B cell (primary cell): Measurements from ENCODE around the gene AUTS2. TPM values are rescaled to one million over a fixed set of nuclear protein-coding genes. Genes with fewer than 3 reads are reported as not detected.

Experiments used
- ATAC-seq: fragments of 200-7000 bp; cut with Tn5 transposase; one replicate; pipeline ENCODE4 v1.10.0; 2021; ENCODE audit warnings: low read depth, mild to moderate bottlenecking, moderate number of reproducible peaks, moderate library complexity
- CTCF ChIA-PET: fragments of 350-600 bp; sonication (Branson Sonifier 250); formaldehyde crosslinking; loops from one replicate; lab custom pipeline; 2021; ENCODE audit warnings: antibody characterized with exemption, inconsistent platforms; lab: Charles Lee
- POLR2A ChIA-PET: fragments of 350-600 bp; sonication (Branson Sonifier 250); formaldehyde crosslinking; loops from one replicate; lab custom pipeline; 2021; ENCODE audit warnings: antibody characterized with exemption; lab: Charles Lee
- DNase-seq: peaks from one replicate; pipeline ENCODE4 v3.0.0; 2013
- H2AFZ ChIP-seq: 2 replicates; pipeline ENCODE4 v1.6.1; 2012; ENCODE audit warnings: mild to moderate bottlenecking, low read depth, low read length; ENCODE audit not compliant: insufficient read depth, poor library complexity, severe bottlenecking
- H3K27ac ChIP-seq, 2 donors: 1 replicate in 1 of 2; 2 replicates in 1 of 2; pipeline ENCODE4 v1.5.1; 2012 to 2013; ENCODE audit warnings: low read length in 2 of 2, mild to moderate bottlenecking in 2 of 2, moderate library complexity in 1 of 2
- H3K27me3 ChIP-seq, 4 experiments: fragments of 200-600 bp in 1 of 4; sonication (generic) in 1 of 4; replicated peaks in 1 of 4; 1 replicate in 2 of 4; 2 replicates in 2 of 4; pipeline versions ENCODE4 v1.6.1 to v1.7.0; 2013 to 2016; ENCODE audit warnings: low read length in 3 of 4, mild to moderate bottlenecking in 2 of 4, mixed read lengths in 1 of 4, moderate library complexity in 1 of 4; ENCODE audit not compliant: insufficient read depth in 4 of 4, control insufficient read depth in 3 of 4; ENCODE audit errors: control extremely low read depth in 1 of 4
- H3K36me3 ChIP-seq, 2 experiments: replicated peaks in 1 of 2; 1 replicate in 1 of 2; 2 replicates in 1 of 2; pipeline versions ENCODE4 v1.6.1 to v1.7.1; 2013; ENCODE audit warnings: low read length in 1 of 2; ENCODE audit not compliant: insufficient read depth in 2 of 2, control insufficient read depth in 1 of 2; ENCODE audit errors: control extremely low read depth in 1 of 2, extremely low read depth in 1 of 2
- H3K4me1 ChIP-seq, 2 donors: fragments of 200-600 bp in 1 of 2; sonication (generic) in 1 of 2; 1 replicate in 1 of 2; 2 replicates in 1 of 2; pipeline versions ENCODE4 v1.5.1 to v1.6.1; 2013 to 2017; ENCODE audit warnings: low read length in 2 of 2; ENCODE audit not compliant: control insufficient read depth in 2 of 2, insufficient read depth in 2 of 2
- H3K4me2 ChIP-seq: replicated peaks from 2 replicates; pipeline ENCODE3; 2012; ENCODE audit warnings: mild to moderate bottlenecking, low read depth, low read length; ENCODE audit not compliant: poor library complexity, severe bottlenecking
- H3K4me3 ChIP-seq, 5 experiments: fragments of 200-600 bp in 1 of 5; sonication (generic) in 1 of 5; 1 replicate in 3 of 5; 2 replicates in 2 of 5; pipeline versions ENCODE4 v1.5.1 to v1.7.0; 2011 to 2016; ENCODE audit warnings: low read length in 4 of 5, mild to moderate bottlenecking in 4 of 5, low read depth in 2 of 5, control low read depth in 1 of 5, moderate library complexity in 1 of 5; ENCODE audit not compliant: insufficient read depth in 1 of 5; ENCODE audit errors: control extremely low read depth in 1 of 5, extremely low read depth in 1 of 5
- H3K79me2 ChIP-seq: fragments of 200-600 bp; sonication (generic); one replicate; pipeline ENCODE4 v1.6.0; 2016; ENCODE audit warnings: low read length; ENCODE audit not compliant: control insufficient read depth, insufficient read depth
- H3K9ac ChIP-seq: fragments of 200-600 bp; sonication (generic); 2 replicates; pipeline ENCODE4 v1.6.1; 2017; ENCODE audit warnings: mild to moderate bottlenecking, low read length, moderate library complexity
- H3K9me3 ChIP-seq, 3 donors: one replicate each; pipeline versions ENCODE4 v1.6.1 to v1.7.1; 2013; ENCODE audit warnings: low read length in 2 of 3; ENCODE audit not compliant: control insufficient read depth in 2 of 3, insufficient read depth in 1 of 3; ENCODE audit errors: control extremely low read depth in 1 of 3
- H4K20me1 ChIP-seq: 2 replicates; pipeline ENCODE4 v1.6.0; 2012; ENCODE audit warnings: mild to moderate bottlenecking, low read length; ENCODE audit not compliant: insufficient read depth, control insufficient read depth, poor library complexity, severe bottlenecking
- H3K27ac Mint-ChIP-seq: one replicate; pipeline ENCODE4 v1.8.0; 2021; ENCODE audit warnings: mixed read lengths
- H3K27me3 Mint-ChIP-seq: one replicate; pipeline ENCODE4 v1.8.0; 2021; ENCODE audit warnings: mixed read lengths
- H3K4me1 Mint-ChIP-seq: one replicate; pipeline ENCODE4 v1.8.0; 2021; ENCODE audit warnings: mixed read lengths
- H3K4me3 Mint-ChIP-seq: one replicate; pipeline ENCODE4 v1.8.0; 2021; ENCODE audit warnings: mixed read lengths
- H3K9me3 Mint-ChIP-seq: one replicate; pipeline ENCODE4 v1.8.0; 2022; ENCODE audit warnings: mixed read lengths; ENCODE audit not compliant: insufficient read depth
- EZH2 ChIP-seq: IDR thresholded peaks from 2 replicates; pipeline ENCODE4 v1.6.1; 2012; ENCODE audit warnings: borderline replicate concordance, low read depth, mild to moderate bottlenecking, moderate library complexity, low read length; ENCODE audit not compliant: insufficient read depth, poor library complexity, severe bottlenecking
- WGBS: methylation state at CpG from one replicate; pipeline ENCODE4 v1.1.5; 2013; ENCODE audit warnings: missing lambda C conversion rate; ENCODE audit not compliant: insufficient coverage; 5-methylcytosine and 5-hydroxymethylcytosine counted together
- intact Hi-C: fragments of 100-400 bp; cut with micrococcal nuclease; formaldehyde crosslinking; loops from one replicate; pipeline ENCODE4 v1.10.0; 2022
- polyA plus RNA-seq: library from polyadenylated mRNA; depleted of rRNA; stranded (reverse); fragments of >200 nt; gene quantifications from 2 replicates; pipeline ENCODE4 v1.2.3, GENCODE V29; 2012
- total RNA-seq, 2 donors: library from RNA; stranded (reverse); fragments of 120-200 nt in 1 of 2; gene quantifications; 1 replicate in 1 of 2; 2 replicates in 1 of 2; pipeline versions ENCODE4 v1.2.3 to v1.2.4, GENCODE V29; 2013 to 2022
- TF ChIP-seq, protein P1 (sequence below): fragments of 200-600 bp; IDR thresholded peaks from one replicate; pipeline ENCODE4 v1.8.0; 2022; ENCODE audit warnings: antibody characterized with exemption, mild to moderate bottlenecking

Gene AUTS2
- total and polyA plus RNA-seq, 2 donors (not counting 1 experiment from before 2014, with no cell fraction given): 22.3 to 35.0 TPM

DNA sequence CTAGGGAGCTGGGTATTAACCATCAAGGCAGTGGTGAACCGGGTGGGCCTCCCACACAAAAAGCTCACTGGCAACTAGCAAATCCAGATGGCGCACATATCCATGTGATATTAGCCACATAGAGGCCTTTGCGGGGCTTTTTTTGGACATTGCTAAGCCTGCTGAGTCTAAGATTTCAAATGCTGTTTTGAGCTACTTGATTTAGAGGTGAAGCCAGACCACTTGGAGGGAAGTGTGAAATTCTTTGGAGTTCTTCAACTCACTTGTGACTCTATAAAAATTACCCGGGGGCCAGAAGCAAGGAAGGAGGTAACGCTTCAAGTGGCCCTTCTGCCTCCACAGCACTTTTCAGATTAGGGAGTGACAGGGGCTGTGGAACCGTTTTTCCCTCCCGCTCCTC is 913.9 kb downstream of the AUTS2 start:
- DNase-seq (no peak), ATAC-seq (no peak)
- Histone ChIP-seq H3K4me2 (no peak overlapping the region), H3K4me1 (no peaks in the 10 kb centered on the region), H3K27me3 (no peaks in the 10 kb centered on the region), H4K20me1 (no peaks in the 10 kb centered on the region), H3K79me2 (no peaks in the 10 kb centered on the region), H2AFZ (no peak overlapping the region), H3K27ac (no peak overlapping the region), H3K9me3 (no peaks in the 10 kb centered on the region), H3K36me3 (no peaks in the 10 kb centered on the region), H3K9ac (no peak overlapping the region), H3K4me3 (no peak overlapping the region)
- intact Hi-C loops: no loop called here
- TF ChIP-seq EZH2: no peak
- TF ChIP-seq, protein P1, sequence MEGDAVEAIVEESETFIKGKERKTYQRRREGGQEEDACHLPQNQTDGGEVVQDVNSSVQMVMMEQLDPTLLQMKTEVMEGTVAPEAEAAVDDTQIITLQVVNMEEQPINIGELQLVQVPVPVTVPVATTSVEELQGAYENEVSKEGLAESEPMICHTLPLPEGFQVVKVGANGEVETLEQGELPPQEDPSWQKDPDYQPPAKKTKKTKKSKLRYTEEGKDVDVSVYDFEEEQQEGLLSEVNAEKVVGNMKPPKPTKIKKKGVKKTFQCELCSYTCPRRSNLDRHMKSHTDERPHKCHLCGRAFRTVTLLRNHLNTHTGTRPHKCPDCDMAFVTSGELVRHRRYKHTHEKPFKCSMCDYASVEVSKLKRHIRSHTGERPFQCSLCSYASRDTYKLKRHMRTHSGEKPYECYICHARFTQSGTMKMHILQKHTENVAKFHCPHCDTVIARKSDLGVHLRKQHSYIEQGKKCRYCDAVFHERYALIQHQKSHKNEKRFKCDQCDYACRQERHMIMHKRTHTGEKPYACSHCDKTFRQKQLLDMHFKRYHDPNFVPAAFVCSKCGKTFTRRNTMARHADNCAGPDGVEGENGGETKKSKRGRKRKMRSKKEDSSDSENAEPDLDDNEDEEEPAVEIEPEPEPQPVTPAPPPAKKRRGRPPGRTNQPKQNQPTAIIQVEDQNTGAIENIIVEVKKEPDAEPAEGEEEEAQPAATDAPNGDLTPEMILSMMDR: no peak
- no peak overlapping the region for H3K27ac Mint-ChIP-seq
- ChIA-PET CTCF (no interaction called here), POLR2A (no interaction called here)
- no peak overlapping the region for H3K4me3 Mint-ChIP-seq
- WGBS: 100% methylated on average over 4 of the region's 7 CpGs
- H3K9me3 Mint-ChIP-seq: no peaks in the 10 kb centered on the region
- no peaks in the 10 kb centered on the region for H3K4me1 Mint-ChIP-seq
- H3K27me3 Mint-ChIP-seq: no peaks in the 10 kb centered on the region

DNA sequence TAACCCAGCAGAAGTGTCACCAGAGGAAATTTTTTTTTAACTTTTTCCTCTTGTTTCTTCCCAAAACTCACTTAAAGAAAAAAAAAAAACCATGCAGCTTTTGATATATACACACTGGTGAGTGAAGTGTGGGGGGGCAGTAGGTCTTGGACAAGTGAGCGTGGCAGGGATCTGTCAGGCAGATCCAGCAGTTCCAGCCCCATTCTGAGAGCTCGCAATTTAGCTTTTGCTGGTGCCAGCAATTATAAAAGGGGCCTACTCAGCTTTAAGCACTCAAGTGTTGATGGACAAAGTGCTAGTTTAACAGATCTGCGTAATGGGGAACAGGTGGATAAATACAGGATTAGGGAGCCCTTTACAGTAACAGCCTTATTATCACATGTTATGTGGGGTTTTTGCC is 914.5 kb downstream of the AUTS2 start:
- TF ChIP-seq, protein P1: no peak
- no peak for TF ChIP-seq EZH2
- Histone ChIP-seq H3K9me3 (no peaks in the 10 kb centered on the region), H3K27me3 (no peaks in the 10 kb centered on the region), H3K4me1 (no peaks in the 10 kb centered on the region), H2AFZ (no peak overlapping the region), H3K9ac (no peak overlapping the region), H3K4me2 (no peak overlapping the region), H3K79me2 (no peaks in the 10 kb centered on the region), H3K27ac (no peak overlapping the region), H3K36me3 (no peaks in the 10 kb centered on the region), H3K4me3 (no peak overlapping the region), H4K20me1 (no peaks in the 10 kb centered on the region)
- no CpG with 5 or more reads among the region's 3 CpGs for WGBS
- Mint-ChIP-seq H3K27ac (no peak overlapping the region), H3K27me3 (no peaks in the 10 kb centered on the region), H3K9me3 (no peaks in the 10 kb centered on the region), H3K4me1 (no peaks in the 10 kb centered on the region), H3K4me3 (no peak overlapping the region)
- POLR2A ChIA-PET: no interaction called here
- intact Hi-C loops: no loop called here
- CTCF ChIA-PET: no interaction called here
- no peak for ATAC-seq
- DNase-seq: no peak
